Hepatic stellate cell (primary cell): ENCODE data around the gene HLA-DMA.

Experiments
- DNase-seq: peaks from one replicate; pipeline ENCODE4 v3.0.0; 2011; ENCODE audit warnings: low spot score

HLA-DMA gene

GRCh38 chr6:32952817-32953739 lies at the start of gene HLA-DMA:
Gene HLA-DMA (minus strand): TSS chr6:32953097. CDS start chr6:32953036, 61 bp downstream.
- peak; percentile 78 for DNase-seq

- DNase-seq, result no peak
Measured at GRCh38 chr6:33001685-33002084, 48.8 kb upstream of the HLA-DMA start.

GRCh38 chr6:33000055-33000454 lies 47.2 kb upstream of the HLA-DMA start:
- no peak for DNase-seq

- DNase-seq, result no peak
Measured at GRCh38 chr6:32995448-32995847, 42.6 kb upstream of the HLA-DMA start.

- no peak for DNase-seq
Measured at GRCh38 chr6:32993363-32993973, 40.6 kb upstream of the HLA-DMA start.

GRCh38 chr6:32991972-32992371 lies 39.1 kb upstream of the HLA-DMA start:
- DNase-seq, result no peak

- DNase-seq, result no peak
Measured at GRCh38 chr6:32989368-32989767, 36.5 kb upstream of the HLA-DMA start.

GRCh38 chr6:32984622-32985389 lies 31.9 kb upstream of the HLA-DMA start:
- DNase-seq, result peak; percentile 60

GRCh38 chr6:32983964-32984621 lies 31.2 kb upstream of the HLA-DMA start:
- no peak for DNase-seq

- DNase-seq, result no peak
Measured at GRCh38 chr6:32983493-32983848, 30.6 kb upstream of the HLA-DMA start.

- no peak for DNase-seq
Measured at GRCh38 chr6:32982702-32983492, 30.0 kb upstream of the HLA-DMA start.

GRCh38 chr6:32982084-32982701 lies 29.3 kb upstream of the HLA-DMA start:
- DNase-seq, result no peak

GRCh38 chr6:32980488-32981038 lies 27.7 kb upstream of the HLA-DMA start:
- DNase-seq, result no peak

- no peak for DNase-seq
Measured at GRCh38 chr6:32979720-32980487, 27.0 kb upstream of the HLA-DMA start.

- DNase-seq, result no peak
Measured at GRCh38 chr6:32977953-32978324, 25.0 kb upstream of the HLA-DMA start.

GRCh38 chr6:32977272-32977952 lies 24.5 kb upstream of the HLA-DMA start:
- DNase-seq, result no peak

GRCh38 chr6:32976334-32977069 lies 23.6 kb upstream of the HLA-DMA start:
- no peak for DNase-seq

GRCh38 chr6:32975886-32976285 lies 23.0 kb upstream of the HLA-DMA start:
- DNase-seq, result no peak
